SK-N-SH treated with all-trans-retinoic acid at 6 μM for 48 hours (cell line): Measurements from ENCODE around the gene DDX54.

Source experiments
- ATAC-seq: fragments of 200-7000 bp; cut with Tn5 transposase; 3 replicates; pipeline ENCODE4 v1.9.1; 2020; ENCODE audit warnings: mild to moderate bottlenecking, moderate library complexity
- ARNTL ChIP-seq: fragments of 450-650 bp; formaldehyde crosslinking; IDR thresholded peaks from 2 replicates; pipeline ENCODE4 v1.5.0; 2020; ENCODE audit warnings: low read depth, mild to moderate bottlenecking, moderate library complexity, borderline replicate concordance
- BACH2 ChIP-seq: fragments of 250-450 bp; sonication (Bioruptor Pico); IDR thresholded peaks from 2 replicates; pipeline ENCODE4 v1.9.0; 2021; ENCODE audit warnings: mild to moderate bottlenecking, borderline replicate concordance
- ESRRG ChIP-seq: fragments of 250-450 bp; sonication (Bioruptor Pico); IDR thresholded peaks from 2 replicates; pipeline ENCODE4 v1.6.1; 2021; ENCODE audit warnings: mild to moderate bottlenecking
- GLIS3 ChIP-seq: fragments of 250-450 bp; sonication (Bioruptor Pico); IDR thresholded peaks from 2 replicates; pipeline ENCODE4 v1.5.0; 2020; ENCODE audit warnings: mild to moderate bottlenecking, moderate library complexity
- ISL1 ChIP-seq: fragments of 250-450 bp; sonication (Bioruptor Pico); IDR thresholded peaks from 2 replicates; pipeline ENCODE4 v2.1.2; 2022; ENCODE audit warnings: mild to moderate bottlenecking, moderate library complexity
- OSR1 ChIP-seq: fragments of 250-450 bp; sonication (Bioruptor Pico); IDR thresholded peaks from 2 replicates; pipeline ENCODE4 v1.8.0; 2022; ENCODE audit warnings: moderate library complexity, mild to moderate bottlenecking, inconsistent platforms
- RARB ChIP-seq: fragments of 250-450 bp; sonication (Bioruptor Pico); IDR thresholded peaks from 2 replicates; pipeline ENCODE4 v1.8.0; 2021; ENCODE audit warnings: mild to moderate bottlenecking, moderate library complexity
- SNAI2 ChIP-seq: fragments of 250-450 bp; sonication (Bioruptor Pico); IDR thresholded peaks from 2 replicates; pipeline ENCODE4 v1.5.0; 2020; ENCODE audit warnings: mild to moderate bottlenecking, moderate library complexity
- TCF4 ChIP-seq: fragments of 250-450 bp; sonication (Bioruptor Pico); IDR thresholded peaks from 2 replicates; pipeline ENCODE4 v1.8.0; 2021; ENCODE audit warnings: mild to moderate bottlenecking, moderate library complexity, borderline replicate concordance
- TOX ChIP-seq: fragments of 250-450 bp; sonication (Bioruptor Pico); IDR thresholded peaks from 2 replicates; pipeline ENCODE4 v1.8.0; 2021; ENCODE audit warnings: mild to moderate bottlenecking, moderate library complexity, borderline replicate concordance
- ZC3H10 ChIP-seq: fragments of 250-450 bp; sonication (Bioruptor Pico); IDR thresholded peaks from 2 replicates; pipeline ENCODE4 v1.5.1; 2021; ENCODE audit warnings: mild to moderate bottlenecking, moderate library complexity
- ZFP3 ChIP-seq: fragments of 250-450 bp; sonication (Bioruptor Pico); IDR thresholded peaks from 2 replicates; pipeline ENCODE4 v1.5.0; 2020; ENCODE audit warnings: mild to moderate bottlenecking, moderate library complexity
- ZFP30 ChIP-seq: fragments of 450-650 bp; formaldehyde crosslinking; IDR thresholded peaks from 2 replicates; pipeline ENCODE4 v1.5.0; 2022; ENCODE audit warnings: mild to moderate bottlenecking, moderate library complexity
- ZNF565 ChIP-seq: fragments of 450-650 bp; formaldehyde crosslinking; conservative IDR thresholded peaks from 2 replicates; pipeline ENCODE4 v1.5.0; 2020; ENCODE audit warnings: low read depth, mild to moderate bottlenecking, moderate library complexity
- ZNF70 ChIP-seq: fragments of 450-650 bp; formaldehyde crosslinking; IDR thresholded peaks from 2 replicates; pipeline ENCODE4 v1.5.0; 2020; ENCODE audit warnings: mild to moderate bottlenecking, moderate library complexity
- ZNF8 ChIP-seq: fragments of 450-650 bp; formaldehyde crosslinking; IDR thresholded peaks from 2 replicates; pipeline ENCODE4 v1.5.0; 2020; ENCODE audit warnings: mild to moderate bottlenecking, moderate library complexity
- TF ChIP-seq, protein P1 (sequence below): fragments of 250-450 bp; sonication (Bioruptor Pico); IDR thresholded peaks from 2 replicates; pipeline ENCODE4 v1.5.1; 2021; ENCODE audit warnings: mild to moderate bottlenecking, moderate library complexity
- TF ChIP-seq, protein P2 (sequence below): fragments of 250-450 bp; sonication (Bioruptor Pico); IDR thresholded peaks from 2 replicates; pipeline ENCODE4 v1.8.0; 2020; ENCODE audit warnings: mild to moderate bottlenecking, moderate library complexity, borderline replicate concordance
- TF ChIP-seq, protein P3 (sequence below): fragments of 250-450 bp; sonication (Bioruptor Pico); IDR thresholded peaks from 2 replicates; pipeline ENCODE4 v1.5.1; 2020; ENCODE audit warnings: low read depth, mild to moderate bottlenecking, moderate library complexity
- TF ChIP-seq, protein P4 (sequence below): fragments of 250-450 bp; sonication (Bioruptor Pico); IDR thresholded peaks from 2 replicates; pipeline ENCODE4 v1.5.0; 2020; ENCODE audit warnings: mild to moderate bottlenecking, moderate library complexity
- TF ChIP-seq, protein P5 (sequence below): fragments of 250-450 bp; sonication (Bioruptor Pico); IDR thresholded peaks from 2 replicates; pipeline ENCODE4 v1.8.0; 2021; ENCODE audit warnings: low read depth, mild to moderate bottlenecking, moderate library complexity, borderline replicate concordance

The DDX54 gene

DNA sequence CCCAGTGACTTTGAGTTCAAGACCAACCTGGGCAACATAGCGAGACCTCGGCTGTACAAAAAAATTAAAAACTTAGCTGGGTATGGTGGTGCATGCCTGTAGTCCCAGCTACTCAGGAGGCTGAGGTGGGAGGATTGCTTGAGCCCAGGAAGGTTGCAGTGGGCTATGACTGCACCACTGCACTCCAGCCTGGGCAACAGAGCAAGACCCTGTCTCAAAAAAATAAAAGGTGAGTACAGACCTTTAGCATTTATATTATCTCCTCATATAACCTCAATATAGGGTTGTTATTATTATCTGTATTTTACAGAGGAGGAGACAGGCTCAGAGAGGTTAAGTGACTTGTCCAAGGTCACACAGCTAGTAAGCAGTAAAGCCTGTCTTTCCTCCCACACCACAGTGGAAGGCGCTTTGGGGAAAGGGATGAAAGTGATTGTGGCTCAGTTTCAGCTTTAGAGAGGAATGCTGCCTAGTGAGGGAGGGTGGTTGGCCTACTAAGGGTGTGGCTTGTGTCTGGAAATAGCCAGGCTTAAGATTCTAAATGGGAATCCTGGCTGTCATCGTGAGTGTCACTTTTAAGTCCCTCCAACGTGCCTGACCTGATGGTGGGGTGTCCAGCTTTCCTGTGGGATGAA is 43.2 kb upstream of the DDX54 start:
- no peak for ATAC-seq
- no peak for TF ChIP-seq ZNF8 (CRISPR knock-in tag)
- TF ChIP-seq BACH2 (CRISPR knock-in tag): no peak
- TF ChIP-seq ARNTL (CRISPR knock-in tag): no peak
- TF ChIP-seq ZNF70: no peak
- no peak for TF ChIP-seq ZFP30 (CRISPR knock-in tag)
- no peak for TF ChIP-seq ESRRG (CRISPR knock-in tag)
- TF ChIP-seq ISL1 (CRISPR knock-in tag): no peak
- TF ChIP-seq, protein P1, sequence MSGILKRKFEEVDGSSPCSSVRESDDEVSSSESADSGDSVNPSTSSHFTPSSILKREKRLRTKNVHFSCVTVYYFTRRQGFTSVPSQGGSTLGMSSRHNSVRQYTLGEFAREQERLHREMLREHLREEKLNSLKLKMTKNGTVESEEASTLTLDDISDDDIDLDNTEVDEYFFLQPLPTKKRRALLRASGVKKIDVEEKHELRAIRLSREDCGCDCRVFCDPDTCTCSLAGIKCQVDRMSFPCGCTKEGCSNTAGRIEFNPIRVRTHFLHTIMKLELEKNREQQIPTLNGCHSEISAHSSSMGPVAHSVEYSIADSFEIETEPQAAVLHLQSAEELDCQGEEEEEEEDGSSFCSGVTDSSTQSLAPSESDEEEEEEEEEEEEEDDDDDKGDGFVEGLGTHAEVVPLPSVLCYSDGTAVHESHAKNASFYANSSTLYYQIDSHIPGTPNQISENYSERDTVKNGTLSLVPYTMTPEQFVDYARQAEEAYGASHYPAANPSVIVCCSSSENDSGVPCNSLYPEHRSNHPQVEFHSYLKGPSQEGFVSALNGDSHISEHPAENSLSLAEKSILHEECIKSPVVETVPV (CRISPR knock-in tag): no peak
- TF ChIP-seq OSR1: no peak
- TF ChIP-seq TCF4 (CRISPR knock-in tag): no peak
- no peak for TF ChIP-seq SNAI2
- TF ChIP-seq, protein P2, sequence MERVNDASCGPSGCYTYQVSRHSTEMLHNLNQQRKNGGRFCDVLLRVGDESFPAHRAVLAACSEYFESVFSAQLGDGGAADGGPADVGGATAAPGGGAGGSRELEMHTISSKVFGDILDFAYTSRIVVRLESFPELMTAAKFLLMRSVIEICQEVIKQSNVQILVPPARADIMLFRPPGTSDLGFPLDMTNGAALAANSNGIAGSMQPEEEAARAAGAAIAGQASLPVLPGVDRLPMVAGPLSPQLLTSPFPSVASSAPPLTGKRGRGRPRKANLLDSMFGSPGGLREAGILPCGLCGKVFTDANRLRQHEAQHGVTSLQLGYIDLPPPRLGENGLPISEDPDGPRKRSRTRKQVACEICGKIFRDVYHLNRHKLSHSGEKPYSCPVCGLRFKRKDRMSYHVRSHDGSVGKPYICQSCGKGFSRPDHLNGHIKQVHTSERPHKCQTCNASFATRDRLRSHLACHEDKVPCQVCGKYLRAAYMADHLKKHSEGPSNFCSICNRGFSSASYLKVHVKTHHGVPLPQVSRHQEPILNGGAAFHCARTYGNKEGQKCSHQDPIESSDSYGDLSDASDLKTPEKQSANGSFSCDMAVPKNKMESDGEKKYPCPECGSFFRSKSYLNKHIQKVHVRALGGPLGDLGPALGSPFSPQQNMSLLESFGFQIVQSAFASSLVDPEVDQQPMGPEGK (CRISPR knock-in tag): no peak
- TF ChIP-seq ZC3H10 (CRISPR knock-in tag): no peak
- no peak for TF ChIP-seq ZFP3 (CRISPR knock-in tag)
- no peak for TF ChIP-seq TOX (CRISPR knock-in tag)
- TF ChIP-seq, protein P3, sequence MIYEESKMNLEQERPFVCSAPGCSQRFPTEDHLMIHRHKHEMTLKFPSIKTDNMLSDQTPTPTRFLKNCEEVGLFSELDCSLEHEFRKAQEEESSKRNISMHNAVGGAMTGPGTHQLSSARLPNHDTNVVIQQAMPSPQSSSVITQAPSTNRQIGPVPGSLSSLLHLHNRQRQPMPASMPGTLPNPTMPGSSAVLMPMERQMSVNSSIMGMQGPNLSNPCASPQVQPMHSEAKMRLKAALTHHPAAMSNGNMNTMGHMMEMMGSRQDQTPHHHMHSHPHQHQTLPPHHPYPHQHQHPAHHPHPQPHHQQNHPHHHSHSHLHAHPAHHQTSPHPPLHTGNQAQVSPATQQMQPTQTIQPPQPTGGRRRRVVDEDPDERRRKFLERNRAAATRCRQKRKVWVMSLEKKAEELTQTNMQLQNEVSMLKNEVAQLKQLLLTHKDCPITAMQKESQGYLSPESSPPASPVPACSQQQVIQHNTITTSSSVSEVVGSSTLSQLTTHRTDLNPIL: no peak

DNA sequence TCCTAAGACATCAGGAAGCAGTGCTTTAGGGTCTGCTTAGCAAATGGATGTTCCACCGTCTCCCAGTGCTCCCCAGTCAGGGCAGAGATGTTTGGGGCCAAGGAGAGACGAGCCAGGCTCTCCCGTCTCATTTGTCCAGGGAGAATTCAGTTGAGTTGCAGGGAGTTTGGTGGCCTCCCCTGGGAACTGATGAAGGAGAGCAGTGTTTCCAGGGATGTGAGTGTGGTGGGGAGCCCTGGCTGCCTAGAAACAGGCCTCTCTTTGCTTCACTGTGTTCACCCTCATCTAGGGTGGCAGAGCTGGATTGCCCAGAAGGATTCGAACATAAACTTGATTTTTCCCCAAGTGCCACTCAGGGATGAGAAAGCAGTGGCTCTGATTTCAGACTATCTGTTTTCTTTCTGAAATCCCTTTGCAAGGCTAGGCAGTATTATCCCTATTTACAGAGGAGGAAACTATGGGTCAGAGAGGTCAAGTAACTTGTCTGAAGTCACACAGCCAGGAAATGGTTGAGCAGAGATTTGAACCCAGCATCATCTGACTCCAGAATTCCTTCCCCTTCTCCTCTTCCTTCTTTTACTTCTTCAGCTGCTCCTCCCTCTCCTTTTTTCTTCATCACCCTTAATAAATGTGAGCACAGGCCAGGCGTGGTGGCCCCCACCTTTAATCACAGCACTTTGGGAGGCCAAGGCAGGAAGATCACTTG is 42.6 kb upstream of the DDX54 start:
- no peak for ATAC-seq
- TF ChIP-seq ZC3H10 (CRISPR knock-in tag) (no peak), ZFP3 (CRISPR knock-in tag) (no peak), ARNTL (CRISPR knock-in tag) (no peak), GLIS3 (no peak), TCF4 (CRISPR knock-in tag) (no peak), ZNF565 (no peak), ESRRG (CRISPR knock-in tag) (no peak), ISL1 (CRISPR knock-in tag) (no peak), ZNF70 (no peak), ZNF8 (CRISPR knock-in tag) (no peak), RARB (CRISPR knock-in tag) (no peak), BACH2 (CRISPR knock-in tag) (no peak), TOX (CRISPR knock-in tag) (no peak), ZFP30 (CRISPR knock-in tag) (no peak)
- TF ChIP-seq, protein P1 (CRISPR knock-in tag): no peak
- TF ChIP-seq, protein P3: no peak
- TF ChIP-seq, protein P4, sequence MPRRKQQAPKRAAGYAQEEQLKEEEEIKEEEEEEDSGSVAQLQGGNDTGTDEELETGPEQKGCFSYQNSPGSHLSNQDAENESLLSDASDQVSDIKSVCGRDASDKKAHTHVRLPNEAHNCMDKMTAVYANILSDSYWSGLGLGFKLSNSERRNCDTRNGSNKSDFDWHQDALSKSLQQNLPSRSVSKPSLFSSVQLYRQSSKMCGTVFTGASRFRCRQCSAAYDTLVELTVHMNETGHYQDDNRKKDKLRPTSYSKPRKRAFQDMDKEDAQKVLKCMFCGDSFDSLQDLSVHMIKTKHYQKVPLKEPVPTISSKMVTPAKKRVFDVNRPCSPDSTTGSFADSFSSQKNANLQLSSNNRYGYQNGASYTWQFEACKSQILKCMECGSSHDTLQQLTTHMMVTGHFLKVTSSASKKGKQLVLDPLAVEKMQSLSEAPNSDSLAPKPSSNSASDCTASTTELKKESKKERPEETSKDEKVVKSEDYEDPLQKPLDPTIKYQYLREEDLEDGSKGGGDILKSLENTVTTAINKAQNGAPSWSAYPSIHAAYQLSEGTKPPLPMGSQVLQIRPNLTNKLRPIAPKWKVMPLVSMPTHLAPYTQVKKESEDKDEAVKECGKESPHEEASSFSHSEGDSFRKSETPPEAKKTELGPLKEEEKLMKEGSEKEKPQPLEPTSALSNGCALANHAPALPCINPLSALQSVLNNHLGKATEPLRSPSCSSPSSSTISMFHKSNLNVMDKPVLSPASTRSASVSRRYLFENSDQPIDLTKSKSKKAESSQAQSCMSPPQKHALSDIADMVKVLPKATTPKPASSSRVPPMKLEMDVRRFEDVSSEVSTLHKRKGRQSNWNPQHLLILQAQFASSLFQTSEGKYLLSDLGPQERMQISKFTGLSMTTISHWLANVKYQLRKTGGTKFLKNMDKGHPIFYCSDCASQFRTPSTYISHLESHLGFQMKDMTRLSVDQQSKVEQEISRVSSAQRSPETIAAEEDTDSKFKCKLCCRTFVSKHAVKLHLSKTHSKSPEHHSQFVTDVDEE (CRISPR knock-in tag): no peak
- TF ChIP-seq, protein P5, sequence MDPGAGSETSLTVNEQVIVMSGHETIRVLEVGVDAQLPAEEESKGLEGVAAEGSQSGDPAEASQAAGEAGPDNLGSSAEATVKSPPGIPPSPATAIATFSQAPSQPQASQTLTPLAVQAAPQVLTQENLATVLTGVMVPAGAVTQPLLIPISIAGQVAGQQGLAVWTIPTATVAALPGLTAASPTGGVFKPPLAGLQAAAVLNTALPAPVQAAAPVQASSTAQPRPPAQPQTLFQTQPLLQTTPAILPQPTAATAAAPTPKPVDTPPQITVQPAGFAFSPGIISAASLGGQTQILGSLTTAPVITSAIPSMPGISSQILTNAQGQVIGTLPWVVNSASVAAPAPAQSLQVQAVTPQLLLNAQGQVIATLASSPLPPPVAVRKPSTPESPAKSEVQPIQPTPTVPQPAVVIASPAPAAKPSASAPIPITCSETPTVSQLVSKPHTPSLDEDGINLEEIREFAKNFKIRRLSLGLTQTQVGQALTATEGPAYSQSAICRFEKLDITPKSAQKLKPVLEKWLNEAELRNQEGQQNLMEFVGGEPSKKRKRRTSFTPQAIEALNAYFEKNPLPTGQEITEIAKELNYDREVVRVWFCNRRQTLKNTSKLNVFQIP (CRISPR knock-in tag): no peak
